Endothelial cell of umbilical vein (primary cell): ENCODE results near the gene RABGAP1. TPM values are rescaled to one million over a fixed set of nuclear protein-coding genes. Genes with fewer than 3 reads are reported as not detected.

Experiments
- BruUV-seq: library from RNA; stranded (reverse); fragments of 400-500 nt; replicated peaks from 2 replicates; lab custom pipeline; 2021; lab: Mats Ljungman, UMichigan
- CTCF ChIA-PET: fragments of 300-600, 350-600 bp; sonication (Branson Sonifier 250); formaldehyde crosslinking; loops from one replicate; lab custom pipeline; 2021; ENCODE audit warnings: antibody characterized with exemption, inconsistent platforms; lab: Charles Lee
- POLR2A ChIA-PET: fragments of 300-600, 350-600 bp; sonication (Branson Sonifier 250); formaldehyde crosslinking; loops from one replicate; lab custom pipeline; 2021; ENCODE audit warnings: antibody characterized with exemption, inconsistent platforms; lab: Charles Lee
- DNase-seq: peaks from one replicate; pipeline ENCODE4 v3.0.0-alpha.2; 2011; ENCODE audit warnings: low read depth, low spot score
- FAIRE-seq: peaks from 2 replicates; lab custom pipeline; 2011; peaks lifted over from hg19 to GRCh38; lab: Jason Lieb, UNC
- H2AFZ ChIP-seq: 2 replicates; pipeline ENCODE4 v1.6.0; 2012; ENCODE audit warnings: low read depth, low read length, control low read depth, inconsistent platforms
- H3K27ac ChIP-seq: 2 replicates; pipeline ENCODE4 v1.5.1; 2011; ENCODE audit warnings: low read depth, mild to moderate bottlenecking, control low read depth, low read length, moderate library complexity; ENCODE audit not compliant: insufficient read depth
- H3K27me3 ChIP-seq, 2 experiments: 2 replicates each; pipeline versions ENCODE4 v1.6.0 to v1.6.1; 2011; ENCODE audit warnings: low read length in 2 of 2, mixed read lengths in 1 of 2; ENCODE audit not compliant: control insufficient read depth in 2 of 2, insufficient read depth in 2 of 2
- H3K36me3 ChIP-seq, 2 experiments: 2 replicates in 1 of 2; 3 replicates in 1 of 2; pipeline ENCODE4 v1.5.1; 2011; ENCODE audit warnings: low read length in 2 of 2, mild to moderate bottlenecking in 1 of 2, moderate library complexity in 1 of 2; ENCODE audit not compliant: control insufficient read depth in 2 of 2, insufficient read depth in 2 of 2; ENCODE audit errors: extremely low read depth in 1 of 2
- H3K4me1 ChIP-seq: 3 replicates; pipeline ENCODE4 v1.5.1; 2011; ENCODE audit warnings: mild to moderate bottlenecking, low read length; ENCODE audit not compliant: control insufficient read depth, insufficient read depth; ENCODE audit errors: extremely low read depth
- H3K4me2 ChIP-seq: 2 replicates; pipeline ENCODE4 v1.6.1; 2011; ENCODE audit warnings: low read length, control low read depth, mixed read lengths; ENCODE audit not compliant: insufficient read depth
- H3K4me3 ChIP-seq, 3 experiments: fragments of 200-600 bp in 1 of 3; sonication (generic), shearing (Covaris generic) in 1 of 3; replicated peaks in 1 of 3; 2 replicates each; pipeline ENCODE4 v1.5.1; 2011 to 2016; ENCODE audit warnings: control low read depth in 3 of 3, low read length in 3 of 3, mild to moderate bottlenecking in 2 of 3, inconsistent platforms in 1 of 3, low read depth in 1 of 3, moderate library complexity in 1 of 3; ENCODE audit not compliant: insufficient read depth in 1 of 3
- H3K79me2 ChIP-seq: 2 replicates; pipeline ENCODE4 v1.6.0; 2012; ENCODE audit warnings: low read length, inconsistent platforms; ENCODE audit not compliant: control insufficient read depth, insufficient read depth
- H3K9ac ChIP-seq: replicated peaks from 2 replicates; pipeline ENCODE3; 2011; ENCODE audit warnings: low read length, control low read depth; ENCODE audit not compliant: insufficient read depth; ENCODE audit errors: extremely low read depth
- H3K9me1 ChIP-seq: replicated peaks from 3 replicates; pipeline ENCODE4 v1.6.0; 2011; ENCODE audit warnings: mild to moderate bottlenecking, low read length; ENCODE audit not compliant: control insufficient read depth, insufficient read depth; ENCODE audit errors: extremely low read depth
- H3K9me3 ChIP-seq: replicated peaks from 2 replicates; pipeline ENCODE4 v1.5.1; 2012; ENCODE audit warnings: low read length, inconsistent platforms; ENCODE audit not compliant: control insufficient read depth, insufficient read depth
- H4K20me1 ChIP-seq: replicated peaks from 2 replicates; pipeline ENCODE3; 2011; ENCODE audit warnings: mild to moderate bottlenecking, low read length; ENCODE audit not compliant: control insufficient read depth, insufficient read depth; ENCODE audit errors: extremely low read depth
- CTCF ChIP-seq, 2 donors: IDR thresholded peaks; 1 replicate in 1 of 2; 2 replicates in 1 of 2; pipeline ENCODE4 v1.5.1; 2011; ENCODE audit warnings: low read length in 2 of 2, mild to moderate bottlenecking in 2 of 2, moderate library complexity in 2 of 2, control low read depth in 1 of 2, inconsistent platforms in 1 of 2, low read depth in 1 of 2; ENCODE audit not compliant: insufficient read depth in 1 of 2; ENCODE audit errors: extremely low read depth in 1 of 2
- EZH2 ChIP-seq: IDR thresholded peaks from 2 replicates; pipeline ENCODE4 v1.6.1; 2012; ENCODE audit warnings: borderline replicate concordance, low read depth, mild to moderate bottlenecking, moderate library complexity, low read length, inconsistent platforms; ENCODE audit not compliant: severe bottlenecking
- FOS ChIP-seq: IDR thresholded peaks from 2 replicates; pipeline ENCODE4 v1.6.1; 2011; ENCODE audit warnings: mild to moderate bottlenecking, low read length, moderate library complexity, borderline replicate concordance; ENCODE audit not compliant: insufficient read depth
- GATA2 ChIP-seq: IDR thresholded peaks from 2 replicates; pipeline ENCODE4 v1.7.0; 2011; ENCODE audit warnings: low read depth, mild to moderate bottlenecking, moderate library complexity, mixed read lengths, low read length; ENCODE audit not compliant: insufficient read length, insufficient read depth
- JUN ChIP-seq: IDR thresholded peaks from 2 replicates; pipeline ENCODE4 v1.6.1; 2011; ENCODE audit warnings: borderline replicate concordance, low read depth; ENCODE audit not compliant: insufficient read length, insufficient read depth
- MAX ChIP-seq: IDR thresholded peaks from 2 replicates; pipeline ENCODE4 v1.6.1; 2011; ENCODE audit not compliant: insufficient read depth, insufficient read length
- MYC ChIP-seq: IDR thresholded peaks from one replicate; pipeline ENCODE4 v1.6.1; 2011; ENCODE audit warnings: mild to moderate bottlenecking, low read depth, low read length
- POLR2A ChIP-seq: IDR thresholded peaks from 2 replicates; pipeline ENCODE4 v1.6.1; 2012; ENCODE audit warnings: low read depth, mild to moderate bottlenecking, control low read depth, low read length
- POLR2AphosphoS5 ChIP-seq: IDR thresholded peaks from 2 replicates; pipeline ENCODE4 v1.6.1; 2012; ENCODE audit warnings: low read depth, mild to moderate bottlenecking, control low read depth, low read length, moderate library complexity; ENCODE audit not compliant: insufficient read depth
- dilution Hi-C: fragments of 300-500 bp; cut with MboI; formaldehyde crosslinking; loops from one replicate; pipeline ENCODE4 v1.15.0; 2019; ENCODE audit warnings: low sequenced_read_pairs; ENCODE audit not compliant: extremely low pct_ligation_motif_present
- intact Hi-C: fragments of 100-400 bp; cut with micrococcal nuclease; formaldehyde crosslinking; loops from one replicate; pipeline ENCODE4 v1.10.0; 2022
- polyA plus RNA-seq, 4 experiments: library from polyadenylated mRNA; depleted of rRNA in 3 of 4; stranded (reverse) in 3 of 4; unstranded in 1 of 4; fragments of >200 nt; gene quantifications; 2 replicates each; pipeline versions ENCODE4 v1.2.1 to v1.2.3, GENCODE V29; 2011 to 2012; ENCODE audit warnings: missing spikeins in 1 of 4
- total RNA-seq: library from RNA; stranded (reverse); gene quantifications from 2 replicates; pipeline ENCODE4 v1.2.3, GENCODE V29; 2021

Gene RABGAP1
- total and polyA plus RNA-seq, 2 donors (not counting 3 experiments of a cell fraction or from before 2014, with no cell fraction given): 19.0 to 53.6 TPM

GRCh38 chr9:123008909-123009308 lies 68.1 kb downstream of the RABGAP1 start:
- ChIA-PET POLR2A (interaction anchor here (0.6 to 0.7 kb wide), 2 partner anchors 143 to 691 kb away, joined by 4 read pairs; no protein-coding TSS in a partner anchor), CTCF (interaction anchor here (1.1 to 2.1 kb wide), 3 partner anchors 18 to 341 kb away, joined by 4 to 6 read pairs (median 4); no protein-coding TSS in a partner anchor)
- DNase-seq: no peak
- no peak overlapping the region for H2AFZ ChIP-seq
- intact Hi-C loops: no loop called here
- no peak overlapping the region for H3K4me3 ChIP-seq
- TF ChIP-seq MYC (no peak), GATA2 (no peak), POLR2A (no peak), FOS (no peak), EZH2 (no peak), JUN (no peak), CTCF (IDR thresholded peaks at IDR 0.05; ENCODE audit: extremely low read depth in 1 of 2, insufficient read depth in 1 of 2, low read depth in 1 of 2, low read length in 2 of 2) (no peak), POLR2AphosphoS5 (no peak), MAX (no peak)
- H4K20me1 ChIP-seq: no peaks in the 10 kb centered on the region
- no peak for FAIRE-seq
- no peaks in the 10 kb centered on the region for H3K9me1 ChIP-seq
- H3K9ac ChIP-seq: no peak overlapping the region
- H3K27ac ChIP-seq: no peak overlapping the region
- dilution Hi-C loops: no loop called here
- BruUV-seq: no TSS peak
- H3K79me2 ChIP-seq: no peaks in the 10 kb centered on the region
- peaks cover 2% of the 10 kb centered on the region for H3K4me1 ChIP-seq
- H3K36me3 ChIP-seq: peaks cover 3 to 6% of the 10 kb centered on the region in 2 experiments
- no peaks in the 10 kb centered on the region for H3K9me3 ChIP-seq
- no peaks in the 10 kb centered on the region for H3K27me3 ChIP-seq
- no peak overlapping the region for H3K4me2 ChIP-seq
